Left renal pelvis (tissue), 4 donors: Measurements from ENCODE around the gene ACAD11. TPM values are rescaled to one million over a fixed set of nuclear protein-coding genes. Genes with fewer than 3 reads are reported as not detected.
"Not testable (repeated sequence)": the region's sequence is repeated elsewhere in the genome, so short reads cannot be mapped to it uniquely, and the experiment has no call there.

ENCODE experiments used
- DNase-seq, 4 donors: peaks; one replicate each; pipeline ENCODE4 v3.0.0-alpha.2; 2013; ENCODE audit warnings: low read depth in 4 of 4, low spot score in 3 of 4
- polyA plus RNA-seq, 4 donors: library from polyadenylated mRNA; unstranded; fragments of 120-200 nt; gene quantifications; one replicate each; pipeline ENCODE4 v1.2.1, GENCODE V29; 2013; ENCODE audit not compliant: insufficient read length in 4 of 4

Gene ACAD11
- polyA plus RNA-seq, 4 donors = 22.3 to 45.7 (median 31.9) TPM

DNA sequence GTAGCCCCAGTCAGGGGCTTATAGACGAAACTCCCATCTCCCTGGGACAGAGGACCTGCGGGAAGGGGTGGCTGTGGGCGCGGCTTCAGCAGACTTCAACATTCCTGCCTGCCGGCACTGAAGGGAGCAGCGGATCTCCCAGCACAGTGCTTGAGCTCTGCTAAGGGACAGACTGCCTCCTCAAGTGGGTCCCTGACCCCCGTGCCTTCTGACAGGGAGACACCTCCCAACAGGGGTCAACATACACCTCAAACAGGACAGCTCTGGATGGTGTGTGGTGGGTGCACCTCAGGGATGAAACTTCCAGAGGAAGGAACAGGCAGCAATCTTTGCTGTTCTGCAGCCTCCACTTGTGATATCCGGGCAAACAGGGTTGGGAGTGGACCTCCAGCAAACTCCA lies 53.0 kb downstream of the ACAD11 start:
- not testable (repeated sequence) for DNase-seq

DNA sequence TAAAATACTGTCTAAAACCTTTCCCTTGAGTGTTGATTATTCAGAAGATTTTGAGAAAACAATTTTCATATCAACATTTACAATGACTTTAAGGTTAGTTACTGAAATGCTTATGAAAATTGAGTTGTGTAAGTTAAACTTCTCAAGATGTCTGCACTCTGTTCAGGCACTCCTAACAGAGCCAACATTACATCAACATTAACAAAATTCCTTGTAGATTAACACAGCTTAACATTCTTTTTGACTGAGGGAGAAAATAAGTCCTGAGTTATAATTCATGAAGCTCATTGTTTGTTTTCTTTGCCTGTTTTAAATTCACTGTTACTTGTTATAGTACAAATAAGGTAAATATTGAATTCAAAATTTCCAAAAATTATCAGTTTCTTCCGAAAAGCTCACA lies 53.5 kb downstream of the ACAD11 start:
- DNase-seq = no peak

DNA sequence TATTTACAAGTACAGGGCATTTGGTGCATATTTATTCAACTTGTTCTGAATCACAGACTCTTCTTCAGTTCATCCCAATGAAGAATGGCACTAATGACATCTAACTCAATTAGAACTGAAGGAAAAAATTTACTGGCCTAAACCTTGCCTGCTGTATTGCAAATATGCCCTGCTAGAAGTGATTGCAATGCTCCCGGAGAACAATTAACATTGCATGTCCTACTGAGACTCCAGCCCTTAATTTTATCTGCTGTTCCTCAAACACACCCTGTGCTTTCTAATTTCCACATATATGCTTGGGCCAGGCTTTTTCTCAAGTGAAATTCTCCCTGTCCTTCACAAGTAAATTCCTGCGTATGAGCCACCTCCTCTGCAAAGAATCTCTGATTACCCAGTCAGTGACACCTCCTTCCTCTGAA lies 54.2 kb downstream of the ACAD11 start:
- no peak for DNase-seq

DNA sequence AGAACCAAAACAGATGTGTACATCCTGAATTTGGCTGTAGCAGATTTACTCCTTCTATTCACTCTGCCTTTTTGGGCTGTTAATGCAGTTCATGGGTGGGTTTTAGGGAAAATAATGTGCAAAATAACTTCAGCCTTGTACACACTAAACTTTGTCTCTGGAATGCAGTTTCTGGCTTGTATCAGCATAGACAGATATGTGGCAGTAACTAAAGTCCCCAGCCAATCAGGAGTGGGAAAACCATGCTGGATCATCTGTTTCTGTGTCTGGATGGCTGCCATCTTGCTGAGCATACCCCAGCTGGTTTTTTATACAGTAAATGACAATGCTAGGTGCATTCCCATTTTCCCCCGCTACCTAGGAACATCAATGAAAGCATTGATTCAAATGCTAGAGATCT lies 59.0 kb downstream of the ACAD11 start:
- DNase-seq = not testable (repeated sequence)

DNA sequence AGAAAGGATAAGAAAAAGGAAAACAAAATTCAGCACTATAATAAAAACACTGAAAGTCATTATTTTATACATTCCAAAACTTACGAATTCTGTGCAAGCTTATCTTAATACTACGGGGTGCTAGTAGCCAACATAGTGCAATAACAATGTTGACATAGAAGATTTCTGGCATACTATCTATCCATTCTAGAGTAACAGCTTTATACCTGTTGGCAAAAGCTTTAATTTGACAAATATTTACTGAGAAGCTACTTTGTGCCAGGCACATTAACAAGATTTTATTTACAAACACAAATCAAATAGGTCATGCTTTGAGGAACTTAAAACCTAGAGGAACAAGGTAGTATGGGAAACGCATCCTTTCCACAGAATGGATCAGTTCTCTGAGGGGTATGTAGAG lies 61.4 kb downstream of the ACAD11 start:
- DNase-seq = no peak

DNA sequence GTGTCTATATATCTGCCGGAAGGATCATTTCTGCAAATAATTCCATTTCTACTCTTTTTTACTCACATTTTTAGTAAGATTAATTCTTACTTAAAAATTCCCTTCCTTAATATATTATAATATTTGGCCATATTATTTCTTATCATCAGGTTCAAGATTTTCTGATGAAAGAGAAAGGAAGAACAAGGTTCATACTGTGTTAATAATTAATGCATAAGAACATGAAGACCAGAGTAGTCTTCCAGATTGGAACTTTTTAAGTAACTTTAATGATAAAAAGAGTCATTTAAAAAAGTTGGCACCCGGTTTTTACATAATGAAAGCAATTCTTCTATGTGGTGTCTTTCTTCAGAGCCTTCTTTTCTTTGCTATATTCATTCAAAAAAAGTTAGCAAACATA lies 61.9 kb downstream of the ACAD11 start:
- no peak for DNase-seq

DNA sequence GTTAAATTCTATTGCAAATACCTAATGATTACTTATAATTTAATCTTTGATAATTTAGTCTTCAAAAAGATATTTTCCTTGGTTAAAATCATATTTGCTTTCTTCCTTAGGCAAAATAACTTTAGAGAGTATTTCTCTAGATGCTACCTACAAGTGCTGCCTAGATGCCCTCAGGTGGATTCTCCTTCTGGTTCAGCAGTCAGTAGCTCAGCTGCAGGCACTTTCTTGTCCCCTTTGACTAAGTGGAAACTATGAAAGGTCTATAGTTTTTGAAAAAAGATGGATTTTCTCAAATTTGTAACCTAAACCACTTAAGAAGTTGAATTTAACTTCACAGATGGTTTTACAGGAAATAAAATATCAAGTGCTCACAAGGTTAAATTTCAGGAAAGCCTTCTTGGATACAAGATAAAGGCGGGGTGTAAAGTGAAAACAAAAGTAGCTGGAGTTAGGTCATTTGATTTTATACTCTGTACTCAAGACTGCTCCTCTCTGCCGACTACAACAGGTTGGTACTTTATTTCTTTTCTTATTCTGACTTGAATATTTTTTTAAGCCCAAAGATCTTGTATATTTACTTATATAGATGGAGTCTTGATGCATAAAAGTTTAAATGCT lies 62.7 kb downstream of the ACAD11 start, which contains the start of gene ACKR4:
Gene ACKR4, plus strand, starts transcription at position 455 of the 618 bp plus-strand sequence. CDS start 3,128 bp downstream, outside the sequence.
- DNase-seq = no peak

DNA sequence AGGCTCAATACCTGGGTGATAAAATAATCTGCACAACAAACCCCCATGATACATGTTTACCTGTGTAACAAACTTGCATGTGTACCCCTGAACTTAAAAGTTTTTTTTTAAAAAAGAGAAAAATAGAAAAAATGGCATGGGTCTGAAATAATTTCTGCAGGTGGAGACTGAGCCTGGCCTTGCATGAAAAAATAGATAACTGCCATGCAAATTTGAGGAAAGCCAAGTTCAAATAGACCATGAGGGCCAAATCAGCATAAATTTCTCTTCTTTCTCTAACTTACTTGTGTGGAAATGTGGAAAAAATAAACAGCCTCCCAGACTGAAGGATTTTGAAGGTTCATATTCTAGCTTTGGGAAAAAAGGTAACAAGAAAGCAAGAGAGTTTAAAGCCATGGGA lies 63.3 kb downstream of the ACAD11 start:
- no peak for DNase-seq

DNA sequence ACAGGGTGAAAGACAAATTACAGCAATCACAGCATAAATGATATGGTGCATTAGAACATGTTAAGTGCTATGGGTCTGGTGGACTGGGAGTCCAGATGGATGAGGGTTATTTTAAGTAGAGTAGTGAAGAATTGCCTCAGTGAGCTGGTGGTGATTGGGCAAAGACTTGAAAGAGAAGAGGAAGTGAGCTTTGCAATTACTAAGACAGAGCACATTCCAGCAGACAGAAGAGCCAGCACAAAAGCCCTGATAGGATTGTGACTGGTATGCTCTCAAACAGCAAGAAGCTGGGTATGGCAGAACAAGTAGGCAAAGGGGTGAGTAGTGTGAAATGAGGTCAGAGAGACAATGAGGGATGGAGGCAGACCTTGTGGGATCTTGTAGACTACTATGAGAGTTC lies 64.6 kb downstream of the ACAD11 start:
- DNase-seq = no peak

DNA sequence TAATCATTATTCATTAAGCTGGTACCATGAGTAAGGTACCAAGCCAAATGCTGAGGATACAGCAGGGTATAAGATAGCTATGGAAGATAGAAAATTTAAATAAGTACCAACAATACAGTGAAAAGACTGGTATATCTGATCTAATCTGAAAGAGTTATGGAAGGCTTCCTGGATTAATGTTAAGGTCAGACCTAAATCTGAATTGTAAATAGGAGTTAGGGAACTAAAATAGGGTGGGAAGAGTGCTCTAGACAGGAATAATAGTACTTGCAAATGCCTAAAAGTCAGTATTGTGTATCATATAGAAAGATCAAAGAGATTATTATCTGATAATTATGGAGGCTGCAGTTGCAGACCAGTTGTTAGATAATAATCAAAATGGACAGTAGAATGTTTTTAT lies 65.1 kb downstream of the ACAD11 start:
- DNase-seq = no peak

DNA sequence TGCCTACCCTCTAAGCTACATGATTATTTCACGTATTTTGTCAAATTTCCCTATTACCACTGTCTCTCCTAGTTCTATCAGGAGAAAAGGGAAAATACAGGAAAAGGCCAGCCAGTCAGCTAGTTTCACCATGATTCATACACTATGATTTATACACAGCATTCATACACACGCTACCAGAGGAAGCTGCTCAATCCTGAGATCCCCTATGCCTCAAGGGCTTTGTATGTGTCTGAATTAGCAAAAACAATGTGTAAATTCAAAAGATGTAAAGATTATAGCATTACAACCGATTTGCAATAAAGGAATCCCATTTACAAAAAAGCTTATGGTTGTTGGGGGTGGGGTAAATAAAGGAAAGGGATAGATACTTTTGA lies 65.7 kb downstream of the ACAD11 start:
- no peak for DNase-seq

DNA sequence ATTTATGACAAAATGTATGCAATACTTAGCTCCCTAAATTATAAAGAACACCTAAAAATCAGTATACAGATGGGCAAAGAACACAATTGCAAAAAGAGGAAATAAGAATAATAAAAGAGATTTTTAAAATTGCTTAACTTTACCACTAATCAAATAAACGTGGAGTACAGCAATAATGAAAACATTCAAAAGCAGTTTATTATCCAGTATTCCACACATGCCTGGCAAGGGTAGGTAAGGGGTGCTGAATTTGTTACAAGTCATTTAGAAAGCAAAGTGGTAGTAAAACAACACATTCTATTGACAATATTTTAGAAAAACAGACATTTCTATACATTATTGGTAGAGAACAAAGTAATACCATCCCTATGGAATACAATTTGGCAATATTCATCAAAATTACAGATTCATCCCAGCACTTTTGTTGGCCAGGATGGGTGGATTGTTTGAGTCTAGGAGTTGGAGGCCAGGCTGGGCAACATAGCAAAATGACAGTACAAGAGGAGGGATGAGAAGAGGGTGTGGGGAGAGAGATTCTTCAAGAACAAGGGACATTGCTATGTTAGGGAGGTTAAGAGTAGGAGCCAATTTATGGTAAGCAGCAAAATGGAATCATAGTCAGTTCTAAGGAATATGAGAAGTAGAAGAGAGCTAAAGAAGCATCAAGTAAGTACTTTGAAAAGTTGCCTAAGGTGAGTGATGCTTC lies 66.2 kb downstream of the ACAD11 start:
- no peak for DNase-seq

DNA sequence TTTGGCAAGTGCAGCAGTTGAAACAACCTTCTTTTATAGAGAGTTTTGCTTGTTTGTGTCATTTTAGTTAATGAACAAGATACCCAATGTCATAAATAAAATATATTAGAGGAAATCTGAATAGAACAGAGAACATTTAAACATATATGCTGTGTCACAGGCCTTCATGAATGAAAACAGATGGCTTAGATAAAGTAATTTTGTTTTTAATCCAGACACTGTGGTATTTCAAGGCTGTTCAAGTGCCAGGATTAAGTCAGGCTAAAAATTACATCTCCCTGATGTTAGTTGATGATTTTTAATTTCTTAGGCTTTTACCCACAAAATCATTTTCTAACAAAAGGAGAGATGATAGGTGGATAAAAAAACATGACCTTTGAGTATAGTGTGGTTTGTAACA lies 67.4 kb downstream of the ACAD11 start:
- DNase-seq = no peak

DNA sequence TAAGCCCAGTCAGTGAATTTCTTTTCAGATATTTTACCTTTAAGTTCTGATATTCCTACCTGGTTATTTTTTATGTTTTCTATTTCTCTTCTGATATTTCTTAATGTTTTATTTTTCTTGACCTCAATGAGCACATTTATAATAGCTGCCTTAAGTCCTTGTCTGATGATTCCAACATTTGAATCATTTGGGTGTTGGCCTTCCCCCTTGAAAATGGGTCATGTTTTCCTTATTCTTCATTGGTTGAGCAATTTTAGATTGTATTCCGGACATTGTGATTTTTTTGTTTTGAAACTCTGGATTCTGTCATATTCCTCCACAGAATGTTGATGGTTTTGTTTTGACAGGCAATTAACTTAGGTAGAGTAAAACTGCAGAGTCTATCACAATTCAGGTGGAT lies 72.2 kb downstream of the ACAD11 start:
- no peak for DNase-seq

DNA sequence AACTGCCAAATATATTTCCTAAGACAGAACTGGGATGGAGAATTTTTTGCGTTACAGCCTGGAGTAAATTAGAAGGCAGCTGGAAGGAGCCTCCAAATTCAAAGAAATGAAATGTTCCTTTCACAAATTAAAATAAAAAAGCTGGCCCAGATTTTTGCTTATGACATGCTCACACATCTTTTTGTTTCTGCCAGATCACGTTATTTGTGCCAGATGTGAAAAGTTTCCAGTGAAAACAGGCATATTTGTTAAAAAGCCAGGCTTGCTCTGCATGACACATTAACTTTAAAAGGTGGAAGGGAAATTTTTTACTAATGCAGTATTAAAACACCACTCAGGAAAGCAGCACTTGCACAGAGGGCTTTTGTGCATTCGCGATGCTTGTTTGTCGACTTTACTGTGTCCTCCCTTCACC lies 85.8 kb downstream of the ACAD11 start:
- DNase-seq = no peak

DNA sequence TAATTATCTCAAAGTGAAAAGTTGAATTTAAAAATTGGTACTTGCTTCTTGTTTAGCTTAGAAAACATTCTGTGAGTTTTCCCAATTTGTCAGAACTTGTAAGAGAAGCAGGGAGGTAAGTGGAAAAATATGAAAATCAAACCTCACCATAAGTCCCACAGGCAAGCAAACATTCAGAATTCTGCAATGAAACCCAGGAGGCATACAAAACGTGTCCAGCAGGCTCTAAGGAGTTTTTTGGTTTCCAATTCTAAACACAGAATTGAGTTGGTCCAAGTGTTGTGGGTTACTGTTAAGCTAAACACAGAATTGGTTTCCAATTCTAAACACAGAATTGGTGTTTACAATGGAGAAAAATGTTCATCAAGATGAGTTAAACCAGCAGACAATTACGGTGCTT lies 89.6 kb downstream of the ACAD11 start:
- no peak for DNase-seq

DNA sequence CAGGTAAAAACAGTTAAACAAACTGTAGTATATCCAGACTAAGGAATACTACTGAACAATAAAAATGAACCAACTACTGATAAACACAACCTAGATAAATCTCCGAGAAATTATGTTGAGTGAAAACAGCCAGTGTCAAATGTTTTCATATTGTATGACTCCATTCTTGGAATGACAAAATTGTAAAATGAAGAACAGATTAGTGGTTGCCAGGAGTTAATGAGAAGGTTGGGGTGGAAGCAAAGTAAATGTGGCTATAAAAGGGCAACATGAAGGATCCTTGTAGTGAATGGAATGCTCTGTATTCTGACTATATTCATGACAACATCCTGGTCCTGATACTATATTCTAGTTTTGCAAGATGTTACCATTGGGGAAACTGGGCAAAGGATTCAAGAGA lies 90.0 kb downstream of the ACAD11 start:
- no peak for DNase-seq

DNA sequence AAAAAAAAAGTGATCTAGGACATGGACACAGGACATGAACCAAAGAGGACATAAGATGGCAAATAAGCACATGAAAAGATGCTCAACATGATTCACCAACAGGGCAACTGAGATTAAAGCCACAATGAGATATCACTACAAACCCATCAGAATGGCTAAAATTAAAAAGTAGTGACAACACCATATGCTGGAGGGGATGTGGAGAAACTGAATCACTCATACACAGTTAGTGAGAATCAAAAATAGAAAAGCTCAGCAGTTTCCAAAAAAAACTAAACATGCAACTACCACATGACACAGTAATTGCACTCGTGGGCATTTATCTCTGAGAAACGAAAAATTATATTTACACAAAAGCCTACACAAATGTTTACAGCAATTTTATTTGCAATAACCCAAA lies 90.5 kb downstream of the ACAD11 start:
- no peak for DNase-seq

DNA sequence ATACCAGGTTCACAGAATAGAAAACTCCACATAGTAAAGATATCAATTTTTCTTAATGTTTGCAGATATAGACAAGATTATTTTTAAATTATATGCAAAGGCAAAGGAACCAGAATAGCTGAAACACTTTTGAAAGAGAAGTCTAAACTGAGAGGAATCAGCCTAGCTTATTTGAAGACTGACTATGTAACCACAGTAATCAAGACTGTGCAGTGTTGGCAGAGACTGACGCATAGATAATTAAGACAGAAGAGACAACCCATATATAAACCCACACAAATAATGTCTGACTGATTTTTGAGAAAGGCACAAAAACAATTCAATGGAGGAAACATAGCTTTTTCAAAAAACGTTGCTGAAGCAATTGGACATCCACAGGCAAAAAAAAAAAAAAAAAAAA lies 91.2 kb downstream of the ACAD11 start:
- no peak for DNase-seq

DNA sequence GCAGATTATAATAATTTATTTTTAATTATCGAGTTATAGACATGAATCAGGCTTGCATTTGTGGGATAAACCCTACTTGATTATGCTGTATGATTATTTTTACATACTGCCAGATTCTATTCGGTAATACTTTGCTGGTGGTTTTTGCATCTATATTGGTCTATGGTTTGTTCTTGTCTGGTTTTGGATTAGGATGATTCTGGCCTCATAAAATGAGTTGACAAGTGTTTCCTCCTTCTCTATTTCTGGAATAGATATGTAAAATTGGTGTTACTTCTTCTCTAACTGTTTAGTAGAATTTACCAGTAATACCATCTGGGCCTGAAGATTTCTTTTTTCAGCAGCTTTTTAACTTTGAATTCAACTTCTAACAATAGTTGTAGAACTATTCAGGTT lies 95.5 kb downstream of the ACAD11 start:
- no peak for DNase-seq

DNA sequence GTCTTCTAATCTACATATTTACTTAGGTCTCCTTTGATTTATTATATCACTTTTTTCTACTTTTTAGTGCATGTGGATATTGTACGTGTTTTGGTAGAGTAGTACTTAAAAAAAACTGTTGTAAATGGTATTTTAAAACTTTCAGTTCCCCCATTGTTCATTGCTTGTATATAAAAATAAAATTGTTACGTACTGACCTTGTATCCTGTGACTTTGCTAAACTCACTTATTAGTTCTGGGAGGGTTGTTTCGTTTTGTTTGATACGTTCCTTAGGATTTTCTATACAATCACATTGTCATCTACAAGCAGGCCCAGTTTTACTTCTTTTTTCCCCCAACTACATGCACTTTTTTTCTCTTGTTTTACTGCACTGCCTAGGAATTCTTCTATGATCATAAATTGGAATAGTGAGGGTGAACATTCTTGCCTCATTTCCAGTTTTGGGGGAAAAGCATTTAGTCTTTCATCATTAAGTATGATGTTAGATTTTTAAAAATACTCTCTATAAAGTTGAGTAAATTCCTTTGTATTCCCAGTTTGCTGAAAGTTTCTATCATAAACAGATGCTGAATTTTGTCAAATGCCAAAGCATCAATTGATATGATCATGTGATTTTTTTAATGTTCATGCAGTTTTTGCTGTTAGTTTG lies 96.1 kb downstream of the ACAD11 start:
- DNase-seq = no peak

DNA sequence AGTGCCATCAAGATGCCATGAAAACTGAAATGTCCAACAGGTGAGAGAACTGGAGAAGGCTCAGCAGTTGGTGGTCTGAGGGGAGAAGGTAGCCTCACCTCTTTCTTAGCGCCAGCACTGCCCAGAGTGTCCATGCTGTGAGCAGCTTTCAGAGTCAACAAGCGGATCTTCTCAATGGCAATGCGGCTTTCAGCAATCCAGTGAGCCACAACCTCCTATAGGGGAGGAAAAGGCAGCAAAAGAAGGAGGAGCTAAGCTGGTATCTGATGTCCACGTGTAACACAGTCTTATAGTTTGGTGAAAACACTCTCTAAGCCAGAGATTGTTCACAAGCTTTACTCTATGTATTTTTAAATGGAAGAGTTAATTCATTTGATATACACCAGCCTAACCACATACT lies 98.6 kb downstream of the ACAD11 start:
- no peak for DNase-seq
